Measurements from ENCODE around the gene EID3.
"Not testable (repeated sequence)": the region's sequence is repeated elsewhere in the genome, so short reads cannot be mapped to it uniquely, and the experiment has no call there.

EID3 gene

GRCh38 chr12:104319028-104319427 lies 15.5 kb downstream of the EID3 start:
- Histone ChIP-seq H3K9me3 (ENCODE audit: control extremely low read depth in 1 of 5, control insufficient read depth in 4 of 5, insufficient read depth in 2 of 5, low read depth in 1 of 5, low read length in 4 of 5) (no peaks in the 10 kb centered on the region), H3K27me3 (replicated peaks in 2 of 5; ENCODE audit: control insufficient read depth in 4 of 5, insufficient read depth in 5 of 5, low read length in 4 of 5) (no peaks in the 10 kb centered on the region), H3K27ac (ENCODE audit: insufficient read depth in 1 of 2, low read depth in 1 of 2, low read length in 2 of 2, poor library complexity in 1 of 2, severe bottlenecking in 2 of 2) (no peak overlapping the region), H3K4me3 (ENCODE audit: control insufficient read depth in 1 of 7, extremely low read depth in 1 of 7, insufficient read depth in 4 of 7, low read depth in 2 of 7, low read length in 6 of 7) (no peak overlapping the region), H3K36me3 (ENCODE audit: control insufficient read depth in 4 of 4, insufficient read depth in 4 of 4, low read length in 3 of 4) (peaks cover 34 to 84% (median 62%) of the 10 kb centered on the region in 4 experiments), H3K4me1 (ENCODE audit: control extremely low read depth in 1 of 4, control insufficient read depth in 4 of 4, insufficient read depth in 4 of 4, low read length in 3 of 4) (no peaks in the 10 kb centered on the region)
- ChIA-PET POLR2A (interaction anchor here (0.5 kb wide), 1 partner anchor 79 kb away, joined by 5 read pairs; no protein-coding TSS in a partner anchor), CTCF (interaction anchor here (0.9 to 1.5 kb wide), 3 partner anchors 17 to 24 kb away, joined by 3 read pairs; no protein-coding TSS in a partner anchor)
- DNase-seq: no peak
- WGBS (ENCODE audit: insufficient coverage): no CpG with 5 or more reads among the region's 1 CpG

GRCh38 chr12:104319918-104320626 lies 16.5 kb downstream of the EID3 start:
- H3K4me1 ChIP-seq (ENCODE audit: control extremely low read depth in 1 of 4, control insufficient read depth in 4 of 4, insufficient read depth in 4 of 4, low read length in 3 of 4): no peaks in the 10 kb centered on the region
- no peak for DNase-seq
- ChIA-PET POLR2A (interaction anchor here (0.7 kb wide), 2 partner anchors 17 kb away, joined by 5 to 6 read pairs; partner anchors contain the start of gene EID3), CTCF (interaction anchor here (0.7 to 1.0 kb wide), 3 partner anchors 23 to 120 kb away, joined by 3 to 7 read pairs (median 4); partner anchors contain the start of gene TXNRD1)
- peaks cover 35 to 83% (median 63%) of the 10 kb centered on the region in 4 experiments for H3K36me3 ChIP-seq (ENCODE audit: control insufficient read depth in 4 of 4, insufficient read depth in 4 of 4, low read length in 3 of 4)
- no peak overlapping the region for H3K4me3 ChIP-seq (ENCODE audit: control insufficient read depth in 1 of 7, extremely low read depth in 1 of 7, insufficient read depth in 4 of 7, low read depth in 2 of 7, low read length in 6 of 7)
- WGBS (ENCODE audit: insufficient coverage): 100% methylated on average over 1 of the region's 1 CpG
- no peaks in the 10 kb centered on the region for H3K9me3 ChIP-seq (ENCODE audit: control extremely low read depth in 1 of 5, control insufficient read depth in 4 of 5, insufficient read depth in 2 of 5, low read depth in 1 of 5, low read length in 4 of 5)
- peak overlapping the region in 1 of 2 experiments; percentile 14 for H3K27ac ChIP-seq (ENCODE audit: insufficient read depth in 1 of 2, low read depth in 1 of 2, low read length in 2 of 2, poor library complexity in 1 of 2, severe bottlenecking in 2 of 2)
- no peaks in the 10 kb centered on the region for H3K27me3 ChIP-seq (replicated peaks in 2 of 5; ENCODE audit: control insufficient read depth in 4 of 5, insufficient read depth in 5 of 5, low read length in 4 of 5)

GRCh38 chr12:104320627-104321024 lies 17.1 kb downstream of the EID3 start:
- CTCF ChIA-PET: interaction anchor here (0.7 to 1.0 kb wide), 3 partner anchors 22 to 120 kb away, joined by 3 to 7 read pairs (median 4); partner anchors contain the start of gene TXNRD1
- no peak for DNase-seq
- Histone ChIP-seq H3K27me3 (replicated peaks in 2 of 5; ENCODE audit: control insufficient read depth in 4 of 5, insufficient read depth in 5 of 5, low read length in 4 of 5) (no peaks in the 10 kb centered on the region), H3K4me3 (ENCODE audit: control insufficient read depth in 1 of 7, extremely low read depth in 1 of 7, insufficient read depth in 4 of 7, low read depth in 2 of 7, low read length in 6 of 7) (no peak overlapping the region), H3K9me3 (ENCODE audit: control extremely low read depth in 1 of 5, control insufficient read depth in 4 of 5, insufficient read depth in 2 of 5, low read depth in 1 of 5, low read length in 4 of 5) (no peaks in the 10 kb centered on the region), H3K4me1 (ENCODE audit: control extremely low read depth in 1 of 4, control insufficient read depth in 4 of 4, insufficient read depth in 4 of 4, low read length in 3 of 4) (no peaks in the 10 kb centered on the region), H3K36me3 (ENCODE audit: control insufficient read depth in 4 of 4, insufficient read depth in 4 of 4, low read length in 3 of 4) (peaks cover 35 to 83% (median 63%) of the 10 kb centered on the region in 4 experiments), H3K27ac (ENCODE audit: insufficient read depth in 1 of 2, low read depth in 1 of 2, low read length in 2 of 2, poor library complexity in 1 of 2, severe bottlenecking in 2 of 2) (no peak overlapping the region)
- POLR2A ChIA-PET: interaction anchor here (0.7 kb wide), 2 partner anchors 16 to 17 kb away, joined by 5 to 6 read pairs; partner anchors contain the start of gene EID3

DNA sequence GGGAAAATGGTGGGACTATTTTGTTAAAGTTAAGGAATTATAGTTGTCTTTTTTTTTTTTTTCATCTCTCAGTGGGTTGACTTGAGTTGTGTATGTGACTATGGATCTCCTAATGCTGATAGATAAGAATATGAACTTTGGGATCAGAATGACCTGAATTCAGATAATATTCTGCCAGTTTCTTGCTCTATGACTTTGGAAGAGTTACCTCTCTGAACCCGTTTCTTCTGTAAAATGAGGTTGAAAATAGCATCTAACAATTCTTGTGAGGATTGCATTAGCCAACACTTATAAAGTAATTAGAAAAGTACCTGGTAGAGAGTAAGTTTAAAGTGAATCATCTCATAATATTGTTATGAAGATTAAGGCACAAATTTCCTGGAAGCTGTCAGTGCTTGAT lies 18.4 kb downstream of the EID3 start:
- Histone ChIP-seq H3K4me1 (ENCODE audit: control extremely low read depth in 1 of 4, control insufficient read depth in 4 of 4, insufficient read depth in 4 of 4, low read length in 3 of 4) (no peaks in the 10 kb centered on the region), H3K27ac (ENCODE audit: insufficient read depth in 1 of 2, low read depth in 1 of 2, low read length in 2 of 2, poor library complexity in 1 of 2, severe bottlenecking in 2 of 2) (no peak overlapping the region), H3K4me3 (ENCODE audit: control insufficient read depth in 1 of 7, extremely low read depth in 1 of 7, insufficient read depth in 4 of 7, low read depth in 2 of 7, low read length in 6 of 7) (no peak overlapping the region), H3K36me3 (ENCODE audit: control insufficient read depth in 4 of 4, insufficient read depth in 4 of 4, low read length in 3 of 4) (peaks cover 37 to 81% (median 66%) of the 10 kb centered on the region in 4 experiments), H3K9me3 (ENCODE audit: control extremely low read depth in 1 of 5, control insufficient read depth in 4 of 5, insufficient read depth in 2 of 5, low read depth in 1 of 5, low read length in 4 of 5) (no peaks in the 10 kb centered on the region), H3K27me3 (replicated peaks in 2 of 5; ENCODE audit: control insufficient read depth in 4 of 5, insufficient read depth in 5 of 5, low read length in 4 of 5) (no peaks in the 10 kb centered on the region)
- WGBS (ENCODE audit: insufficient coverage): no CpG with 5 or more reads among the region's 1 CpG
- ChIA-PET POLR2A (interaction anchor here (1.3 kb wide), 1 partner anchor 19 kb away, joined by 3 read pairs; no protein-coding TSS in a partner anchor), CTCF (interaction anchor here (1.1 kb wide), 1 partner anchor 21 kb away, joined by 4 read pairs; no protein-coding TSS in a partner anchor)
- DNase-seq: no peak

GRCh38 chr12:104322533-104322932 lies 19.0 kb downstream of the EID3 start:
- WGBS (ENCODE audit: insufficient coverage): 100% methylated on average over 1 of the region's 2 CpGs
- DNase-seq; H3K9me3 ChIP-seq (ENCODE audit: control extremely low read depth in 1 of 5, control insufficient read depth in 4 of 5, insufficient read depth in 2 of 5, low read depth in 1 of 5, low read length in 4 of 5); H3K27me3 ChIP-seq (replicated peaks in 2 of 5; ENCODE audit: control insufficient read depth in 4 of 5, insufficient read depth in 5 of 5, low read length in 4 of 5); H3K27ac ChIP-seq (ENCODE audit: insufficient read depth in 1 of 2, low read depth in 1 of 2, low read length in 2 of 2, poor library complexity in 1 of 2, severe bottlenecking in 2 of 2); H3K4me3 ChIP-seq (ENCODE audit: control insufficient read depth in 1 of 7, extremely low read depth in 1 of 7, insufficient read depth in 4 of 7, low read depth in 2 of 7, low read length in 6 of 7); H3K4me1 ChIP-seq (ENCODE audit: control extremely low read depth in 1 of 4, control insufficient read depth in 4 of 4, insufficient read depth in 4 of 4, low read length in 3 of 4): not testable (repeated sequence)
- ChIA-PET CTCF (interaction anchor here (1.1 kb wide), 1 partner anchor 21 kb away, joined by 4 read pairs; no protein-coding TSS in a partner anchor), POLR2A (interaction anchor here (1.3 kb wide), 1 partner anchor 20 kb away, joined by 3 read pairs; no protein-coding TSS in a partner anchor)
- peaks cover 40 to 81% (median 65%) of the 10 kb centered on the region in 4 experiments for H3K36me3 ChIP-seq (ENCODE audit: control insufficient read depth in 4 of 4, insufficient read depth in 4 of 4, low read length in 3 of 4)

DNA sequence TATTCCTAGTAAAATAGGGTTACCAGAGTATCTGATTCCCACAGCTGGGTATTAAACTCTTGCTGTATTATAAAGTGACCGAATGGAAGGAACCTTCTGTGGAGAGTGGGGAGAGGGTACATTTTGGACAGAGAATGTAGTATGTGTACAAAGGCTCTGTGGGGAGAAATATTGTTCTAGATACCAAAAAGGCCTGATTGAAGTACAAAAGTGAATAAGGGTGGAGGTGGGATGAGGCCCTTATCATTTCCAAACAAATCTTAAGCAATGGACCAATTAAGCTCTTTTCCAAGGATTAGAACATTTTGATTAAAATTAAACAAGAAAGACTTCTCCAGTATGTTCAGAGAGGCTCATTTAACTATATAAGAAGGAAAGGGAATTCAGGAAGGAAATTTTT lies 20.4 kb downstream of the EID3 start:
- POLR2A ChIA-PET: no interaction called here

DNA sequence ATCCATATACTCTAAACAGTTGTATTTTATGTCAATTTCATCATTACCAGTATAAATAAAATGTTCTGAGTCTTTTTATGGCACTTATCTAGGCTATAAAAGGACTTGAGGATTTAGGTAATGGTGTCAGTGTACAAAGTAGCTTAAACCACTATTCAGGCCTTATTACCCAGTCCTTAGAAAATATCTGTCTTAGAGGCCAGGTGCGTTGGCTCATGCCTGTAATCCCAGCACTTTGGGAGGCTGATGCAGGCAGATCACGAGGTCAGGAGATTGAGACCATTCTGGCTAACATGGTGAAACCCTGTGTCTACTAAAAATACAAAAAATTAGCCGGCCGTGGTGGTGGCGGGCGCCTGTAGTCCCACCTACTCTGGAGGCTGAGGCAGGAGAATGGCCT lies 24.7 kb downstream of the EID3 start:
- not testable (repeated sequence) for DNase-seq; H3K27me3 ChIP-seq (replicated peaks in 2 of 5; ENCODE audit: control insufficient read depth in 4 of 5, insufficient read depth in 5 of 5, low read length in 4 of 5); H3K4me1 ChIP-seq (ENCODE audit: control extremely low read depth in 1 of 4, control insufficient read depth in 4 of 4, insufficient read depth in 4 of 4, low read length in 3 of 4); H3K4me3 ChIP-seq (ENCODE audit: control insufficient read depth in 1 of 7, extremely low read depth in 1 of 7, insufficient read depth in 4 of 7, low read depth in 2 of 7, low read length in 6 of 7); H3K27ac ChIP-seq (ENCODE audit: insufficient read depth in 1 of 2, low read depth in 1 of 2, low read length in 2 of 2, poor library complexity in 1 of 2, severe bottlenecking in 2 of 2); H3K9me3 ChIP-seq (ENCODE audit: control extremely low read depth in 1 of 5, control insufficient read depth in 4 of 5, insufficient read depth in 2 of 5, low read depth in 1 of 5, low read length in 4 of 5)
- H3K36me3 ChIP-seq (ENCODE audit: control insufficient read depth in 4 of 4, insufficient read depth in 4 of 4, low read length in 3 of 4): peaks cover 21 to 64% (median 46%) of the 10 kb centered on the region in 4 experiments
- POLR2A ChIA-PET: interaction anchor here (0.6 kb wide), 1 partner anchor 10 kb away, joined by 5 read pairs; no protein-coding TSS in a partner anchor
- CTCF ChIA-PET: interaction anchor here (0.9 kb wide), 1 partner anchor 16 kb away, joined by 3 read pairs; no protein-coding TSS in a partner anchor
- whole genome bisulfite sequencing (ENCODE audit: insufficient coverage): 98% methylated on average over 5 of the region's 6 CpGs

More for the DNA sequence above, 20.4 kb downstream of the EID3 start:
- Histone ChIP-seq H3K27ac (ENCODE audit: insufficient read depth in 1 of 2, low read depth in 1 of 2, low read length in 2 of 2, poor library complexity in 1 of 2, severe bottlenecking in 2 of 2) (no peak overlapping the region), H3K27me3 (replicated peaks in 2 of 5; ENCODE audit: control insufficient read depth in 4 of 5, insufficient read depth in 5 of 5, low read length in 4 of 5) (no peaks in the 10 kb centered on the region), H3K9me3 (ENCODE audit: control extremely low read depth in 1 of 5, control insufficient read depth in 4 of 5, insufficient read depth in 2 of 5, low read depth in 1 of 5, low read length in 4 of 5) (no peaks in the 10 kb centered on the region), H3K4me3 (ENCODE audit: control insufficient read depth in 1 of 7, extremely low read depth in 1 of 7, insufficient read depth in 4 of 7, low read depth in 2 of 7, low read length in 6 of 7) (no peak overlapping the region), H3K4me1 (ENCODE audit: control extremely low read depth in 1 of 4, control insufficient read depth in 4 of 4, insufficient read depth in 4 of 4, low read length in 3 of 4) (no peaks in the 10 kb centered on the region), H3K36me3 (ENCODE audit: control insufficient read depth in 4 of 4, insufficient read depth in 4 of 4, low read length in 3 of 4) (peaks cover 38 to 78% (median 66%) of the 10 kb centered on the region in 4 experiments)
- no peak for DNase-seq
- CTCF ChIA-PET: interaction anchor here (1.0 to 1.1 kb wide), 2 partner anchors 12 to 15 kb away, joined by 3 to 4 read pairs; no protein-coding TSS in a partner anchor
- 100% methylated on average over 1 of the region's 1 CpG for WGBS (ENCODE audit: insufficient coverage)
